HUDEP-2 (cell line): ENCODE data around the gene GRM5.

Experiments
- DNase-seq, 76 experiments: peaks; one replicate each; lab custom pipeline; 2025; ENCODE audit not compliant: unreplicated experiment in 76 of 76; lab: John Stamatoyannopoulos, UW

Gene GRM5

GRCh38 chr11:88770475-88771079, 295.2 kb downstream of the GRM5 start:
- no peak for DNase-seq

DNA sequence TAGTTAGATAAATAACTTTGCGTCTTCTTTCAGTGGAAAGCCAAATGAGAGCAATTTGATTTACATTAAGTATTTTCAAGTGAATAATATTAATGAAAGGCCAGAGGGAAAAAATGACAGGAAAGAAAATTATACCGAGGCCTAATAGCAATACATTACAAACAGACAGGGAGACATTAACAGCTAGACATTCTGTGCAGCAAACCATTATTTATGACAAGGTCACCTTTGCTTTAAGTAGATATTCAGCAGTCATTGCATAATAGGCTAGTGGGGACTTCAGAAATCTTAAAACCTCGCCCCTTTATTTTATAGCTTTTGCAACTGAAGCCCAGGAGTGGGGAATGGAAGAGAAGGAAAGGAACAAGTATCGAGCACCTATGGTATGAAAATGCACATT, 321.6 kb downstream of the GRM5 start:
- no peak for DNase-seq

DNA sequence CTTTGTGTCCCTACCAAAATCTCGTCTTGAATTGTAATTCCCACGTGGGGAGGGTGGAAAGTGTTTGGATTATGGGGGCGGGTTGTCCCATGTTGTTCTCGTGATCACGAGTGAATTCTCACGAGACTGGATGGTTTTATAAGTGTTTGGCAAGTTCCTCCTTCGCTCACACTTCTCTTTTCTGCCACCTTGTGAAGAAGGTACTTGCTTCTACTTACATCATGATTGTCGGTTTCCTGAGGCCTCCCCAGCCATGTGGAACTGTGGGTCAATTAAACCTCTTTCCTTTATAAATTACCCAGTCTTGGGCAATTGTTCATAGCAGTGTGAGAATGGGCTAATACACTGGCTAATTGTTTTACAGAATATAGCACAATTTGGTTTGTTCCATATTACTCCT, 326.3 kb downstream of the GRM5 start:
- no peak for DNase-seq

GRCh38 chr11:88709567-88709966, 356.2 kb downstream of the GRM5 start:
- no peak for DNase-seq

- DNase-seq, result no peak
Measured at GRCh38 chr11:88704485-88704884, 361.3 kb downstream of the GRM5 start.

DNA sequence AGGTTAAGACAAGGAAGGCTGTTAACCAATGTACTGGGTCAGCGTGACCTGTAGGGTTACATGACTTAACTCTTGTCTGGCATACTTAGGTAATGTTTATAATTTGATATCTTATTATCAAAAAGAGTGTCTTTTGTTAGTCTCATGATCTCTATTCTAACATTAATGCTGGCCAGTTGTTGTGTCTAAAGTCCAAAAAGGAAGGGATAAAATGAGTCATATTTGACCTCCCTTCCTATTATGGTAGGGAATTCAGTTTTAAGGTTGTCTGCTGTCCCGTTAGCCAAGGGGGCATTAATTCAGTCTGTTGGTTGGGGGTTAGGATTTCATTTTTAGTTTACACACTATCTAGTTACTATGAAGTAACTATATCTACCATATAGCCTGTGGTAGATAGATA, 364.0 kb downstream of the GRM5 start:
- no peak for DNase-seq

GRCh38 chr11:88697139-88697538, 368.6 kb downstream of the GRM5 start:
- DNase-seq, result no peak

- DNase-seq, result no peak
Measured at GRCh38 chr11:88695689-88696414, 369.9 kb downstream of the GRM5 start.

DNA sequence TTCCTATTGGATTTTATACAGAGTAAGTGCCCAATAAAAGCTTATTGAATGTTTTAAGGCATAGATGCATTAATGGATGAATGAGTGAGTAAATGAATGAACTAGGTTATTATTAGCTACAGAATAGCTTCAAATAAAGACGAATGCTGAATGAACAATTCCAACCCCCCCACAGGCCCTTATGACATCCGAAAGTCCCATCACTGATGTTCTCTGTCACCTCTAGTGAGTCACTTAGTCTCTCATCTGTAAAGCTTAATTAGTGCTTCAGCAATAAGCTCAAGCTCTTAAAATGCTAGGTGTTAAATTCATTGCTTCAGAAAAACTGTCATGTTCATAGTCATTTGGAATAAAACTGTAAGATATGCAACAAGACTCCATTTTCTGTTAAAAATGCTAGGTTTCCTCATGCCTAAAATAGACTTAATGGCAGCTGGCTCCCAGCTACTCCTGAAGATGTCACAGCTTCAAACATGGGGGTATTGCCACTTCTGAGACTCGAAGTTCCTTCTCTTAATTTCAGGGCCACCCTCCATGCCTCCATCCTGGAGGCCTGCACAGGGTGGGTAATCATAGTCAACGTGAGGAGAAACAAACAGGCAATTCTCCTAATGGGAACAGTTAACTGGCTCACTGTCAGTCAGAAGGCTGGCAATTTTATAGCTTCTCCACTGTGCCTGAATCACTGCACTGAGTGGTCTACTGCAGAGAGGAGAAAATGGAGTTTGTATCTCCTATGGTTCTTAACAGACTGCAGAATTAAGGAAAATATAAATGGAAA, 373.3 kb downstream of the GRM5 start:
- no peak for DNase-seq

GRCh38 chr11:88689548-88690240, 376.1 kb downstream of the GRM5 start:
- DNase-seq, result no peak

- DNase-seq, result no peak
Measured at GRCh38 chr11:88683024-88683423, 382.8 kb downstream of the GRM5 start.

DNA sequence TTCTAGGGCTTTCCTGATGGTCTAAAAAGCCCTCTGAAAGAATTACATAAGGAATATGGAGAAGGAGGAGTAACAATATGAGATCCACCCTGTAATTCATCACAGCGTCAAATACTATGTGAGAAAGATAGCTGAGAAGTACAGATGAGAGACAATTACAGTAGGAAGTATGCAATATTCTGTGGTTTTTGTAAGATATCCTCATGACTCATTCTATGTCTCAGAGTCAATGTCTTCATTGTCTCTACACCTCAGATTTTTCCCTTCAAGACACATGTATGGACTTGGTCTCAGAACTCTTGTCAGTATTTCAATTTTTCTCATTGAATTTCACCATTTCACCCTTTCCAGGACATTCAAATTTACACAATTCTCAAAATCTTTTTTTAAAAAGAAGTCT, 385.0 kb downstream of the GRM5 start:
- no peak for DNase-seq

DNA sequence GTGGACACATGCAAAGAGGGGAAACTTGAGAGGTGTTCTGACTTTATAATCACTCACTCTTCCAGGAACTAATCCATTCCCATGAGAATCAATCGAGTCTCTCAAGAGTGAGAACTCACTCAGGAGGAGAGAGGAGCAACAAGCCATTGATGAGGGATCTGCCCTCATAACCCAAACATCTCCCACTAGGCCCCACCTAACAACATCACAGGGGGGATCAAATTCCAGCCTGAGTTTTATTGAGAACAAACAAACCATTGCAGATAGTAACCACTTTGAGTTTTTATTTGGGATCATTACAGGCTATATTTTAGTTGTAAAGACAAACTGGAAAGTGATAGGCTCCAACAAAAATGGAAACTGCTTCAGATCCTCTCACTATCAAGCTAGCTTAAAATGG, 399.4 kb downstream of the GRM5 start:
- DNase-seq, result no peak

DNA sequence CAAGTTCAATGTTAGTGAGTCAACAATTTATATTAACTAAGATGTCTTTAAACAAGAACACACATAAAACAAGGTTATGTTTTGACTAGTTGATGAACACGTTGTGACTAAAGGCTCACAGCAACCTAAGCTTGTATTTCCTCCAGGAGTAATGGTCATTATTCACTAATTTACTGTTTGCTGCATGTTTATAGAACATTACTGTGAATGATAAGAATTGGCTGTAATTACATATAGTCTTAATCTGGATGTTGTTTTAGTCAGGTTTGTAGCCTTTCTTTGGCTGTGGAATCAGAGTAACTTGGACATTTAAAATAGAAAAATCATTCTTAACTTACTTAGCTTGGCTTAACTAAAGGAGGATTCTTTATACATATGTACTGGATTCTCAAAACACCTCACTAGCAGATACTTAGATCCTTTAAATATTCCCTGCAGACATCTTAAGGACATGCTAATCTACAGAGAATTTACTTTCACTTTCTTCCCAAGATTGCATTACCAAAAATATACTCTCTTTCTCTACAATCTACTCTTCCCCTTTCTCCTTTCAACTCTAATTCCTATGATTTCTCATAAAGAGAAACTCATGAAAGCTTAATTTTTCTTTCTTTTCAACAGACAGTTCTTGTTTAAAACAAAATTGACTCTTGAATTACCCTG, 408.6 kb downstream of the GRM5 start:
- DNase-seq, result no peak

- DNase-seq, result no peak
Measured at GRCh38 chr11:88656283-88656682, 409.5 kb downstream of the GRM5 start.

DNA sequence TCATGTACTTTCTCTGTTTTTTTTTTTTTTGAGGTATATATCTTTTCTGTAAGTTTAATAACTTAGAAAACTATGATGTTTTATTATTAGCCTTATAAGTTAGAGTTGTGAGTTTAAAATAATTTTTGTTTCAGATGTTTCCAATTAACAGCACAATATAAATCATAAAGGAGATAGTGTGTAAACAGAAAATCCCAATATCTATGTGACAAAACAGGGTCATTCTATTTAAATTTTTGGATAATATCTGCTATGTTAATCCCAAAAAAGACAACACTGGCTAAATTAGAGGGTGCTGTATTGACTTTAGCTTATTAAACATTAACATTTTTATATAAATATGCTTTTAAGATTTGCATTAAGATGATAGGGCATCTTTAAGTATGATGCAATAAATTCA, 410.1 kb downstream of the GRM5 start:
- DNase-seq, result no peak

- DNase-seq, result no peak
Measured at GRCh38 chr11:88655196-88655595, 410.6 kb downstream of the GRM5 start.

- no peak for DNase-seq
Measured at GRCh38 chr11:88651556-88651955, 414.2 kb downstream of the GRM5 start.

GRCh38 chr11:88644724-88645123, 421.1 kb downstream of the GRM5 start:
- no peak for DNase-seq

DNA sequence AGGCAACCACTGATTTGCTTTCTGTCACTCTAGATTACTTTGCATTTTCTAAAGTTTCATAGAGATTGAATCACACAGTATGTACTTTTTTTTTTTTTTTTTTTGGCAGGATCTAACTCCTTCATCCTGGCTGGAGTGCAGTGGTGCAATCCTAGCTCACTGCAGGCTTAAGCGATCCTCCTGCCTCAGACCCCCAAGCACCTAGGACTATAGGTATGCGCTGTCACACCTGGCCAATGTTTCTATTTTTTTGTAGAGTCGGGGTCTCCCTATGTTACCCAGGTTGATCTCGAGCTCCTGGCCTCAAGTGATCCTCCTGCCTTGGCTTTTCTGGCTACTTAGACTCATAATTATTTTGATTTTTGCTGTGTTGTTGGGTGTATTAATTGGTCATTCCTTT, 433.6 kb downstream of the GRM5 start:
- no peak for DNase-seq

DNA sequence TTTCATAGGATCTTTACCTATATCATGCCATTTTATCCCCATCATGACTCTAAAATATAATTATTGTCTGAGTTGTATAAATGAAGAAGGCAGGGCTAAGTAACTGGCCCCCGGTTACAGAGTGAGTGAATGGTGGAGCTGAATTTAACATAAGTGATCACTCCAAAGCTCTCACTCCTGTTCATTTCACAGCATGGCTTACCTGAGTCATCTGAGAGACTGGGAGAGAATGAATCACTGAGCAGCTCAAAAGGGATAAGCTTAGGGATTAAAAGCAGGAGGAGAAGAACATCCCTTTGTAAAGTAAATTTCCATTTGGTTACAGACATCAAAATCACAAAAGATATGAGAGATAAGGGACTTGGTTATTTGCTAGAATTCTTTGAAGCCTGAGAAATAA, 434.3 kb downstream of the GRM5 start:
- DNase-seq, result no peak
